Activated CD4-positive, alpha-beta T cell treated with anti-CD3 and anti-CD28 coated beads, Interleukin-2, Interleukin-4, amounts not matched to agents 100 ng/mL and 50 ng/mL, durations not matched to agents 16 hours and 8 hours (primary cell): ENCODE data around the gene KPNA1.
"Not testable (repeated sequence)": the region's sequence is repeated elsewhere in the genome, so short reads cannot be mapped to it uniquely, and the experiment has no call there.

Source experiments
- DNase-seq: peaks from one replicate; pipeline ENCODE4 v3.0.0-alpha.2; 2020; ENCODE audit warnings: low spot score

The KPNA1 gene

DNA sequence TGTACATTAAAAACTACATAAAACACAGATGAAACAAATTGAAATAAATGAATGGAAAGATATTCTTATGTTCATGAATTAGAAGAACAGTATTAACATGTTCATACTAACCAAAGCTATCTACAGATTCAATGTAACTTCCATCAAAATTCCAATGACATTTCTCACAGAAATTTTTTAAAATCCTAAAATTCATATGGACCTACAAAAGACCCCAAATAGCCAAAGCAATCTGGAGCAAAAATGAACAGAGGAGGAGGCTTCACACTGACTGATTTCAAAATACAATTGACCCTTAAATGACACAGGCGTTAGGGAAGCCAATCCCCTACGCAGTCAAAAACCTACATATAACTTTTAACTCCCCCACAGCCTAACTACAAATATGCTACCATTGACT is 39.4 kb downstream of the KPNA1 start:
- DNase-seq, result no peak

- DNase-seq, result no peak
Measured at GRCh38 chr3:122469659-122470058, 45.1 kb downstream of the KPNA1 start.

- DNase-seq, result no peak
Measured at GRCh38 chr3:122468896-122469533, 45.7 kb downstream of the KPNA1 start.

DNA sequence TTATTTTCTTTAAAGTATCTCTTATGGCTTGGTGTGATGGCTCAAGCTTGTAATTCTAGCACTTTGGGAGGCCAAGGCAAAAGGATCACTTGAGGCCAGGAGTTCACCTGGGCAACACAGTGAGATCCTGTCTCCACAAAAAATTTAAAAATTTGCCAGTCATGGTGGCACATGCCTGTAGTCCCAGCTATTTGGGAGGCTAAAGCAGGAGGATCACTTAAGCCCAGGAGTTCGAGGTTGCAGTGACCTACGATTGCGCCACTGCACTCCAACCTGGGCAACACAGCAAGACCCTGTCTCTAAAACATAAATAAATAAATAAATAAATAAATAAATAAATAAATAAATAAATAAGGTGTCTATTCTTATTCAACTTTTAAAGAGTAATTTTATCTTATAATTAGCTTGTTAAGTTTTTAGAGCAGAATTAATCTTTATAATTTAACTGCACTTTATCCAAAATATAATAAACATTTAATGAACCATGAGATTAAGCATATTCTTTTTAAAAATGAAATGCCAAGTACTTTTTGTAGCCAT is 48.0 kb downstream of the KPNA1 start:
- DNase-seq, result no peak

GRCh38 chr3:122464659-122465058 is 50.1 kb downstream of the KPNA1 start:
- DNase-seq, result peak; percentile 9

DNA sequence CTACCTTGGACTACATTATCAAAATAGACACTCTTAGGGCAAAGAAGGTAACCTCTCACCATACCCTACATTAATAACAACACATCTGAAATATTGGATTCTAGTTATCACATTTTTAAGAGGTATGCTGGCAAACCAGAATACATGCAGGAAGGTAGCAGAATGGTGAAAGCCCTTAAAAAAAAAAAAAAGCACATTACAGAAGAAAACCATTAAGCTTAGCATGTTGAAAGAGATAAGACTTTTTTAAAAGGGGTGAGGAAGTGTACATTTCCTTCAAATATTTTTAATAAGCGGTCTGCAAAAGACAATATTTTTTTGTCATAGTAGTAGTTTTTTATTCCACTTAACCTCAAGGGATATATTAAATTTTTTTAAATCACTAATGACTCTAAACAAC is 52.3 kb downstream of the KPNA1 start:
- DNase-seq, result no peak

DNA sequence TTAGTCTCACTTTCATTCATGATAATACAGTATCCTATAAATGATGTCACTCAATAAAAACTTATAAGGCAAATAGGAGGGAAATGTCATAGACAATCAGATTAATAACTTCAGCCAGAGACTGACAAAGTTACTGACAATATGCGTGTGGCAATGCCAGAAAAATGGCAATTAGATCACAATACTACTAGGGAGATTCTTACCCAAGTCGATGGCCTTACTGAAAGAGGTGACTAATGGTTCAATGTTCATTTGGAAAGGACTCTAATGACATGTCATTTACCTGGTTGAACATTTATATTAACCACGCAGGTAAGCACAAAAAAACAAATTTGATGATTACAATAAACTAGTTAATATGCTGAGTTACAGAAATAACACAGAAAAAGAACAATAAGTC is 52.9 kb downstream of the KPNA1 start:
- no peak for DNase-seq

DNA sequence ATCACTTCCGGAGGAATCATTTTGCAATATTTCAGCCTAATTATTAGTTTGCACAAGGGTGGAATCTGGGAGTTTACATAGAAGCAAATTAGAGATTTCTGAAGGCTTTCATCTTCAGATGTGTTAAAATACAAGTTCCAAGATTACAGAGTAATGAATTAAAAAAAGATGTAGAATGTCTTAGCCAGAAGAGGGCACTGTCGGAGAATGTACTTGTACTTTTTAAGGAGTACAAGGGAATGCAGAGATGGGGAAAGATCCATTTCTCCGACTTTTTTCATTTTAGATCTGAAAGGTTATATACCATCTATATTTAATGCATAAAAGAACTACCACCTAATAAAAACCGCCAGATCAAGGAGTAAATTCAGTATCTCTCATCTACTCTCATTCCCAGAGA is 55.7 kb downstream of the KPNA1 start:
- DNase-seq, result peak; percentile 8

- DNase-seq, result no peak
Measured at GRCh38 chr3:122457706-122458105, 57.0 kb downstream of the KPNA1 start.

GRCh38 chr3:122456074-122456473 is 58.7 kb downstream of the KPNA1 start:
- no peak for DNase-seq

DNA sequence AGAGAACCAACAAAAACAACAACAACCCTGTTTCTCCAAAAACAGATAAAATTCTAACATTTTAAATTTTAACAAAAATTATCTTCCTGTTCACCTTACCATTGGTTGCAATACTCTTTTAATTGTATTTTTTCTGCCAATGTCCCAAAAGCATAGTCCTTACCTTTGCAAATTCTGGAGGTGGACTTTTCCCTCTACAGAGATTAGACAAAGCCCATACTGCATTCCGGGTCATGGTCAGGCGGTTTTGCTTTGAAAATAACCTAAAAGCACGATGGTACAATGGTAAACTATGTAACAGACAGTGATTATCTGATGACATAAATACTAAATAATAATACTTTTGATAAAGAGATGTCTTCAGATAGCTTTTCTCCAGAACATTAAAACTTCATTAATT is 63.4 kb downstream of the KPNA1 start:
- no peak for DNase-seq

- not testable (repeated sequence) for DNase-seq
Measured at GRCh38 chr3:122448218-122448617, 66.5 kb downstream of the KPNA1 start.

DNA sequence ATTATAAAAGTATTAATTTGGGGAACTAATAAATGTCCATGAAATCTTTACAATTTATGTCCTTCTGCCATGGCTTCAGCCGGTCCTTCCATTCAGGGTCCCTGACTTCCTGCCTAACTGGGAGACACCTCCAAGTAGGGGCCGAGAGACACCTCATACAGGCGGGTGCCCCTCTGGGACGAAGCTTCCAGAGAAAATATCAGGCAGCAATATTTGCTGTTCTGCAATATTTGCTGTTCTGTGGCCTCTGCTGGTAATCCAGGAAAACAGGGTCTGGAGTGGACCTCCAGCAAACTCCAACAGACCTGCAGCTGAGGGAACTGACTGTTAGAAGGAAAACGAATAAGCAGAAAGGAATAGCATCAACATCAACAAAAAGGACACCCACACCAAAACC is 70.2 kb downstream of the KPNA1 start:
- not testable (repeated sequence) for DNase-seq

DNA sequence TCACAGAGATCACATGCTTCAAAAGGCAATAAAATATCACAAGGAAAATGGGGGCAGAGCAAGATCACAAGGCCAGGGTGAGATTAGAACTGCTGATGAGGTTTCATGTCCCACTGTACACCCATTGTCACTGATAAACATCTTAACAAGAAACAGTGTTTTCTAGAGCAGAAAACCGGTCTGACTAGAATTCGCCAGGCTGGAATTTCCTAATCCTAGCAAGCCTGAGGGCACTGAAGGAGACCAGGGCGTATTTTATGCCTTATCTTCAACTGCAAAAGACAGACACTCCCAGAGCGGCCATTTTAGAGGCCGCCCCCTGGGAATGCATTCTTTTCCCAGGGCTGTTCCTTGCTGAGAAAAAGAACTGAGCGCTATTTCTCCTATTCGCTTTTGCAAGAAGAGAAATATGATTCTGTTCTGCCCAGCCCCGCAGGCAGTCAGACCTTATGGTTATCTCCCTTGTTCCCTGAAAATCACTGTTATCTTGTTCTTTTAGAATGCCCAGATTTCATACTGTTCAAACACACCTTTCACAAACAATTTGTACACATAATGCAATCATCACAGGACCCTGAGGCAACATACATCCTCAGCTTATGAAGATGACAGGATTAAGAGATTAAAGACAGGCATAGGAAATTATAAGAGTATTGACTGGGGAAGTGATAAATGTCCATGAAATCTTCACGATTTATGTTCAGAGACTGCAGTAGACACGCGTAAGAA is 70.8 kb downstream of the KPNA1 start:
- DNase-seq, result not testable (repeated sequence)

- no peak for DNase-seq
Measured at GRCh38 chr3:122443090-122443489, 71.6 kb downstream of the KPNA1 start.

DNA sequence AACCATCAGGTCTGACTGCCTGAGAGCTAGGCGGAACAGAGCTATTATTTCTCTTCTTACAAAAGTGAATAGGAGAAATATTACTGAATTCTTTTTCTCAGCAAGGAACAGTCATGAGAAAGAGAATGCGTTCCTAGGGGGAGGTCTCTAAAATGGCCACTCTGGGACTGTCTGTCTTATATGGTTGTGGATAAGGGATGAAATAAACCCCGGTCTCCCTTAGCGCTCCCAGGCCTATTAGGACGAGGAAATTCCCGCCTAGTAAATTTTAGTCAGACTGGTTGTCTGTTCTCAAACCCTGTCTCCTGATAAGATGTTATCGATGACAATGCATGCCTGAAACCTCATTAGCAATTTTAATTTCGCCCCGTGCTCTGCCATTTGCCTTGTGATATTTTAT is 78.8 kb downstream of the KPNA1 start:
- DNase-seq, result no peak

GRCh38 chr3:122430371-122430770 is 84.4 kb downstream of the KPNA1 start:
- no peak for DNase-seq

GRCh38 chr3:122427857-122428471 is 86.8 kb downstream of the KPNA1 start:
- peak; percentile 73 for DNase-seq

DNA sequence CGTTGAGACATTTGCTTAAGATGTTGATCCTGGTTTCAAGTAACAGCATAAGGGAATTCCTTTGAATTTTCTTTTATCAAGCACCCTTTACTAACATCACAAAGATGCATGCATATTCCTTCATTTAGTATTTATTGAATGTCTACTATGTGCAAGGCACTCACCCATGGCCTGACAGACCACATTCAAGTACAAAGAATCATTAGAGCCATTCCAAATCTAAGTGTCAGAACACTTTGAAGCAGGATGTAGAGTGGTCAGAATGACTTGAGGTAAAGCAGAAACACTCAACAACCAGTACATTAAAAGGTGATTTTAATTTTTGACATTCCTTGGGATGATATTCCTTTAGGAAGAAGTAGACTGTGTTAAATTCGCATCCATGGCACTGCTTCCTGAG is 92.9 kb downstream of the KPNA1 start:
- no peak for DNase-seq

DNA sequence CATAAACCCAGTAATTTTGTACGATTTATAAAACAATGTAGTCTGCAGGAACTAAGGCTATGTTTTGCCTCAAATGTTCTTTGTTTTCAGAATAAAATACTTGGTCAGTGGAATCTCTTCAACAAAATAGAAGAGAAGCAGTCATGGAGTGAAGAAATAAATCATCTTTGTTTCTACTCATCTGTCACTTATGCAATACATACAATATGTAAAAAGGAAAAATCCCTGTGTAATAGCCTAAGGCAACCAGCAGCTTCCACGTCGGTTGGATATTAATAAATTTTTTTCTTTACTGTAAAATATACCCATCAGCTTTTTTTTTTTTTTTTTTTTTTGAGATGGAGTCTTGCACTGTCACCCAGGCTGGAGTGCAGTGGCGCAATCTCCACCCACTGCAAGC is 93.6 kb downstream of the KPNA1 start:
- no peak for DNase-seq

GRCh38 chr3:122416966-122417365 is 97.8 kb downstream of the KPNA1 start:
- no peak for DNase-seq

GRCh38 chr3:122415762-122416654 is 98.7 kb downstream of the KPNA1 start, which contains the start of gene WDR5B:
Gene WDR5B, minus strand, starts transcription at chr3:122416062. Its CDS starts 534 bp downstream, at chr3:122415528.
- DNase-seq, result peak; percentile 98
